GM18517 (cell line): Measurements from ENCODE around the gene PCBP3.
"Not testable (repeated sequence)": the region's sequence is repeated elsewhere in the genome, so short reads cannot be mapped to it uniquely, and the experiment has no call there.

ENCODE experiments used
- ATAC-seq: cut with Tn5 transposase; IDR thresholded peaks from one replicate; pipeline ENCODE4 v1.9.1; 2021; ENCODE audit warnings: mild to moderate bottlenecking, moderate library complexity; ENCODE audit not compliant: unreplicated experiment

PCBP3 gene

GRCh38 chr21:45951676-45952075 lies 308.2 kb downstream of the PCBP3 start:
- ATAC-seq, result no peak

DNA sequence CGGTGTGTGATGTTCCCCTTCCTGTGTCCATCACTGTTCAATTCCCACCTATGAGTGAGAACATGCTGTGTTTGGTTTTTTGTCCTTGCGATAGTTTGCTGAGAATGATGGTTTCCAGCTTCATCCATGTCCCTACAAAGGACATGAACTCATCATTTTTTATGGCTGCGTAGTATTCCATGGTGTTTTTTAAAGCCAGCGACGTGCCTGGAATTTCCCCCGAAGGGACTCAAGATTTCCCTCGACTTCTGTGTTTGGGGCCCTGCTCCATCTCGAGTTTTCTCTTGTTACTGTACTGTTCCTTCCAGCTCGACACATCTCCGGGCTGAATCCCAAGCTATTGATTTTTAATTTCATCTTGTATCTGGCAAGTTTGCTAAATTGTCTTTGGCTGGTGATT lies 309.0 kb downstream of the PCBP3 start:
- not testable (repeated sequence) for ATAC-seq

GRCh38 chr21:45952974-45953373 lies 309.4 kb downstream of the PCBP3 start:
- ATAC-seq, result no peak

DNA sequence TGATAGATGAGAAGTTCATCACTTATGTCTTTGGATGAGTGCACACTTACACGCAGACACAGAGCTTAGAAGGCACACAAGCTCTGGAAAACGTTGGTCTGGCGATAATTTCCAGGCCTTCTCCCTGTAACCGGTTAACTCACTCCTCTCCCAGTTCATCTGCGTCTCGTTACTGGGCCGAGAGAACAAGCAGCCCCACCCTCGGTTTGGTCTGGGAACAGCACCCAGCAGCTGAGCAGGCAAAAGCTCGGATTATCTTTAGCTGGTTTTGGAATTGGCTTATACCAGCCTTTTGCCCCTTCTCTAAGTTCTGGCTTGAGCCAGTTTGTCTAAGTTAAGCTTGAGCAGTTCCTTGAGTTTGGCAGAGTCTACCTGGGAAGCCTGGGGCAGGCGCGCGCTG lies 310.7 kb downstream of the PCBP3 start:
- ATAC-seq, result no peak

- ATAC-seq, result no peak
These were observed 311.4 kb downstream of the PCBP3 start for GRCh38 chr21:45954921-45955320.

- no peak for ATAC-seq
These were observed 314.0 kb downstream of the PCBP3 start for GRCh38 chr21:45957551-45957950.

GRCh38 chr21:45957981-45958600 lies 314.6 kb downstream of the PCBP3 start:
- no peak for ATAC-seq

GRCh38 chr21:45959182-45959581 lies 315.7 kb downstream of the PCBP3 start:
- no peak for ATAC-seq

DNA sequence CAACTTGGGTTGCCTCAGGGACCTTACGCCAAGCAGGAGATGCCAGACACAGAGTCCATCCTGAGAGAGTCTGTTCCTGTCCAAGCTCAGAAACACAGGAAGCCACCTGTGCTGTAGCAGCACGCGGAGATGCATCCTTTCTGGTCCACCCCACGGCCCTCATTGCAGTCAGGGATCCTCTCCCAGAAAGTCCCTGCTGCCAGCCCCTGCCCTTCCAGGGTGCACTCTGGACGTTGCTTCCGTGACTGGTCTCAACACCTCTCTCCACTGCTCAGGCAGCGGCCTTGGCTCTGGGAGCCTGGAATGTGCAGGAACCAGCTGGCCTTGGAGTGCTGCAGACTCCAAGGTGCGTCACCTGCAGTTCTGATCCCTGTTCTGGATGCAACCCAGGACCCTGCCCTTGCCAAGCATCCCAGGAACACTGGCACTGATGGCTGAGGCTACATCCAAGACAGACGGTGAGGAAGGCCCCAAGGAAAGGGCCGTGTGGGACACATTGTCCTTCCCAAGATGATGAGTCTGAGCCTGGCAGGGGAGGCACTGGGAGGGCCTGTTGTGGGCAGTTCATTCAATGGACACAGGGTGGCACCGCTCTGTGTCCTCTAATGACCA lies 316.4 kb downstream of the PCBP3 start:
- no peak for ATAC-seq

DNA sequence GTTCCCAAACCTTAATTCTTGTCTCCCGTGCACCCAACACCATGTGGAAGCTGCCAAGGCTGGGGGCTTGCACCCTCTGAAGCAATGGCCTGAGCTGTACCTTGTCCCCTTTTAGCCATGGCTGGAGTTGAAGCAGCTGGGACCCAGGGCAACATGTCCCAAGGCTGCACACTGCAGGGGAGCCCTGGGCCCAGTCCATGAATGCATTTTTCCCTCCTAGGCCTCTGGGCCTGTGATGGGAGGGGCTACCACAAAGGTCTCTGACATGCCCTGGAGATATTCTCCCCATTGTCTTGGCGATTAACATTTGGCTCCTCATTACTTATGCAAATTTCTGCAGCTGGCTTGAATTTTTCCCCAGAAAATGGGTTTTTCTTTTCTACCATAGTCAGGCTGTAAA lies 317.9 kb downstream of the PCBP3 start:
- not testable (repeated sequence) for ATAC-seq

DNA sequence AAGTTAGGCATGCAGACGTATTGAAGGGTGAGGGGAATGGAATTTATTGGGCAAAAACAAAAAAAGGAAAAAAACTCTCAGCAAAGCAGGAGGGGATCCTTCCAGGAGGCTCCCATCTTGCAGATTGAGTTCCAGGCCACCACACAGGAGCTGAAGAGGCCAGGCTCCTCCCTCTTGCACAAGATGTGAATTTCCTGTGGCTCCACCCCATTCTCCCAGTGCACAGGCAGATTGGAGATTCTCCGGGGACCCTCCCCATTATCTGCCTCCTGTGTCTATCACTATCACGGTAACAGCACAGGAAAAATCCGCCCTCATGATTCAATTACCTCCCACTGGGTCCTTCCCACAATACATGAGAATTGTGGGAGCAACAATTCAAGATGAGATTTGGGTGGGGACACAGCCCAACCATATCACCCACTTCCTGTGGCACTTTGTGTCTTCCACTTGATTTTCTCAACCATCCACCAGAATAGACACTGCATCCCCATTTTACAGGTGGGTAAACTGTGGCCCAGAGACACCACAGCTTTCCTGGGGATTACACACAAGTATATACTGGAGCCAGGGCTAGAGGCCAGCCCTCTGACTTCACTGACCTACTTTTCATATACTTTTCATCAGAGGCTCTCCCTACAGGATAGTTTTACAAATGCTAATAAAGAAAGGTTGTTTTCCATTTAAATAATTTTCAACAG lies 319.2 kb downstream of the PCBP3 start:
- no peak for ATAC-seq

GRCh38 chr21:45963232-45963570 lies 319.7 kb downstream of the PCBP3 start:
- no peak for ATAC-seq

- ATAC-seq, result no peak
These were observed 321.1 kb downstream of the PCBP3 start for GRCh38 chr21:45964649-45965048.

DNA sequence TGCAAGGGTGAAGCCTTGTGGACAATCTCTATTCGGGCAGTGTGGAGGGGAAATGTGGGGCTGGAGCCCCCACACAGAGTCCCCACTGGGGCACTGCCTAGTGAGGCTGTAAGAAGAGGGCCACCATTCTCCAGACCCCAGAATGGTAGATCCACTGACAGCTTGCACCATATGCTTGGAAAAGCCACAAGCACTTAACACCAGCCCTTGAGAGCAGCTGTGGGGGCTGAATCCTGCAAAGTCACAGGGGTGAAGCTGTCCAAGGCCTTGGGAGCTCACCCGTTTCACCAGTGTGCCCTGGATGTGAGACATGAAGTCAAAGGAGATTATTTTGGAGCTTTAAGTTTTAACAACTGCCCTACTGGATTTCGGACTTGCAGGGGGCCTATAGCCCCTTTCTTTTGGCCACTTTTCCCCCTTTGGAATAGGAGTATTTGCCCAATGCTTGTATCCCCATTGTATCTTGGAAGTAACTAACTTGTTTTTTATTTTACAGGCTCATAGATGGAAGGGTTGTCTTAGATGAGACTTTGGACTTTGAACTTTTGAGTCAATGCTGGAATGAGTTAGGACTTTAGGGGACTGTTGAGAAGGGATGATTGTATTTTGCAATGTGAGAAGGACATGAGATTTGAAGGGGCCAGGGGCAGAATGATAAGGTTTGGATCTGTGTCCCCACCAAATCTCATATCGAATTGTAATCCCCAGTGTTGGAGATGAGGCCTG lies 321.7 kb downstream of the PCBP3 start:
- no peak for ATAC-seq

DNA sequence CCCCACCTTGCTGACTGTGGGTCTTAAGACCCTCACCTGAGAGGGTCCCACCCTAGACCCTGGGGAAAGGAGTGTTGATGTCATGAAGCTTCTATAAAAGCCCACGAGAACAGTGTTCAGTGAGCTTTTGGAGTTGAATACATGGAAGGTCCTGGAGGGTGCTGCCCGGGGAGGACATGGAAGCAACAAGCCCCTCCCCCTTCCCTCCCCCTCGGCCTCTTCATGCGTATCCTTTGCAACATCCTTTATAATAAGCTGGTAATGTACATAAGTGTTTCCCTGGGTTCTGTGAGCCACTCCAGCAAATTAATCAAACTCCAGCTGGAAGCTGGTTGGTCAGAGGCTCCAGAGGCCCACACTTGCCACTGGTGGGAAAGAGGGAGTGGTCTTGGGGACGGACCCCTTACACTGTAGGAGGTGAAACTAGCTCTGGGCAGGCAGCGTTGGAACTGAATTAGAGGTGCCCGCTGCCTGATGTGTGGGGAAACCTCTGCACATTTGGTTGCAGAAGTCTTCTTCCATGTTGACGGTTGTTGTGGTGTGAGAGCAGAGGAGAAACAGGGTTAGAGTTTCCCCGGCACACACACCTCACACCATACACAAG lies 323.4 kb downstream of the PCBP3 start:
- no peak for ATAC-seq

GRCh38 chr21:45969921-45970673 lies 326.6 kb downstream of the PCBP3 start:
- no peak for ATAC-seq

GRCh38 chr21:45970674-45971615 lies 327.4 kb downstream of the PCBP3 start:
- ATAC-seq, result no peak

- no peak for ATAC-seq
These were observed 328.3 kb downstream of the PCBP3 start for GRCh38 chr21:45971616-45972352.

DNA sequence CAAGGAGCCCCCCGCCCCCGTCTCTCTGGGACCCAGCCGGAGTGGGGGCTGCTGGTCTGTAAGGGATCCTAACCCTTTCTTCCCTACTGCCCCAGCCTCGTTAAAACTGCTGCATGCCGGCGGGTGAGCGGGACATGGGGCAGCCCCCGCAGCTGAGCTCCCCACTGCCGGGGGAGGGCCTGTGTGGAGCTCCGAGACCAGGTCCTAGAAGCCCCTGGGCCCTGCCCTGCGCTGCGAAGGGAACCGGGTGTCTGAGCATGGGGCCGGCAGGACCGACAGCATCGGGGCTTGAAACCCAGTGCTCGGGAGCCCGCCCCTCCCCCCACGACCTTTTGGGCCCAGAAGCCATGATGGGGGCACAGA lies 328.8 kb downstream of the PCBP3 start:
- no peak for ATAC-seq
